Measurements from ENCODE around the gene DCLRE1B. TPM values are rescaled to one million over a fixed set of nuclear protein-coding genes. Genes with fewer than 3 reads are reported as not detected.
"Not testable (repeated sequence)": the region's sequence is repeated elsewhere in the genome, so short reads cannot be mapped to it uniquely, and the experiment has no call there.

The DCLRE1B gene
- total RNA-seq, 1 donor from 2014 or later = 6.0 TPM

GRCh38 chr1:113947388-113948107 is 42.4 kb downstream of the DCLRE1B start:
- DNase-seq (ENCODE audit: low spot score) = no peak

- not testable (repeated sequence) for DNase-seq (ENCODE audit: low spot score)
These were observed 43.0 kb downstream of the DCLRE1B start for GRCh38 chr1:113948151-113948550.

- DNase-seq (ENCODE audit: low spot score) = no peak
These were observed 43.9 kb downstream of the DCLRE1B start for GRCh38 chr1:113949007-113949406.

GRCh38 chr1:113950908-113951307 is 45.8 kb downstream of the DCLRE1B start:
- DNase-seq (ENCODE audit: low spot score) = no peak

- DNase-seq (ENCODE audit: low spot score) = no peak
These were observed 46.6 kb downstream of the DCLRE1B start for GRCh38 chr1:113951719-113952118.

- DNase-seq (ENCODE audit: low spot score) = no peak
These were observed 52.9 kb downstream of the DCLRE1B start for GRCh38 chr1:113957984-113958383.

GRCh38 chr1:113958691-113959090 is 53.6 kb downstream of the DCLRE1B start:
- no peak for DNase-seq (ENCODE audit: low spot score)

GRCh38 chr1:113963281-113963906 is 58.3 kb downstream of the DCLRE1B start:
- no peak for DNase-seq (ENCODE audit: low spot score)

Other genes starting within 250 kb of the DCLRE1B start
- 27.1 TPM for gene PHTF1, start 145.8 kb upstream of the DCLRE1B start, total RNA-seq
- gene RSBN1, start 92.8 kb upstream of the DCLRE1B start, total RNA-seq = 20.5 TPM
- 3.1 TPM for gene PTPN22, start 33.6 kb upstream of the DCLRE1B start, total RNA-seq
- gene BCL2L15, start 17.7 kb upstream of the DCLRE1B start, total RNA-seq = 20.9 TPM
- gene AP4B1, start 527 bp upstream of the DCLRE1B start, total RNA-seq = 21.5 TPM
- 72.3 TPM for gene HIPK1, start 24.0 kb downstream of the DCLRE1B start, total RNA-seq
- gene OLFML3, start 74.1 kb downstream of the DCLRE1B start, total RNA-seq = 74.8 TPM
- 1.4 TPM for gene SYT6, start 248.5 kb downstream of the DCLRE1B start, total RNA-seq

Measured in mucosa of gallbladder (tissue), 1 donor.